Fibroblast of lung (primary cell): ENCODE measurements around the gene DUS2.

Source experiments
- EZH2 ChIP-seq: IDR thresholded peaks from 2 replicates; pipeline ENCODE4 v1.5.1; 2012; ENCODE audit warnings: low read length, control low read depth, mild to moderate bottlenecking; ENCODE audit errors: missing control alignments
- TF ChIP-seq, protein P1 (sequence below), 2 donors: IDR thresholded peaks in 1 of 2; conservative IDR thresholded peaks in 1 of 2; 1 replicate in 1 of 2; 2 replicates in 1 of 2; pipeline ENCODE4 v1.5.1; 2011 to 2012; ENCODE audit warnings: low read length in 2 of 2, control low read depth in 1 of 2, inconsistent platforms in 1 of 2, low read depth in 1 of 2, mild to moderate bottlenecking in 1 of 2

DNA sequence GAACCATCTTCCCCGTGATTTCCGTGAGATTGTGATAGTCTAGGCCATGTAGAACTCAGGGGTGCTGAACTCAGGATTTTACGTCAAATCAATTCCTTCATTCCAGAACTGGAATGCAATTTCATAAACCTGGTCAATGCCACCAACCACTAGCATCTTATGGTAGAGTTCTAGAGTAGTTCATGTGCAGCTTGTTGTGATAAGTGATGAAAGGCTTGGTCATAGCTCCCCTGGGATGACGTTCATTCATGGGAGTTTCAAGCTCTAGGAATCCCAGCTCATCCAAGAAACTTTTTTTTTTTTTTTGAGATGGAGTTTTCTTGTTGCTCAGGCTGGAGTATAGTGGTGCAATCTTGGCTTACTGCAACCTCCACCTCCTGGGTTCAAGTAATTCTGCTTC lies 20.1 kb upstream of the DUS2 start:
- TF ChIP-seq, protein P1, sequence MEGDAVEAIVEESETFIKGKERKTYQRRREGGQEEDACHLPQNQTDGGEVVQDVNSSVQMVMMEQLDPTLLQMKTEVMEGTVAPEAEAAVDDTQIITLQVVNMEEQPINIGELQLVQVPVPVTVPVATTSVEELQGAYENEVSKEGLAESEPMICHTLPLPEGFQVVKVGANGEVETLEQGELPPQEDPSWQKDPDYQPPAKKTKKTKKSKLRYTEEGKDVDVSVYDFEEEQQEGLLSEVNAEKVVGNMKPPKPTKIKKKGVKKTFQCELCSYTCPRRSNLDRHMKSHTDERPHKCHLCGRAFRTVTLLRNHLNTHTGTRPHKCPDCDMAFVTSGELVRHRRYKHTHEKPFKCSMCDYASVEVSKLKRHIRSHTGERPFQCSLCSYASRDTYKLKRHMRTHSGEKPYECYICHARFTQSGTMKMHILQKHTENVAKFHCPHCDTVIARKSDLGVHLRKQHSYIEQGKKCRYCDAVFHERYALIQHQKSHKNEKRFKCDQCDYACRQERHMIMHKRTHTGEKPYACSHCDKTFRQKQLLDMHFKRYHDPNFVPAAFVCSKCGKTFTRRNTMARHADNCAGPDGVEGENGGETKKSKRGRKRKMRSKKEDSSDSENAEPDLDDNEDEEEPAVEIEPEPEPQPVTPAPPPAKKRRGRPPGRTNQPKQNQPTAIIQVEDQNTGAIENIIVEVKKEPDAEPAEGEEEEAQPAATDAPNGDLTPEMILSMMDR (conservative IDR thresholded peaks at IDR 0.05 in 1 of 2, IDR thresholded peaks at IDR 0.05 in 1 of 2; ENCODE audit: low read depth in 1 of 2, low read length in 2 of 2), result no peak
- TF ChIP-seq EZH2, result no peak
